ENCODE data around the gene KSR1.

KSR1 gene

DNA sequence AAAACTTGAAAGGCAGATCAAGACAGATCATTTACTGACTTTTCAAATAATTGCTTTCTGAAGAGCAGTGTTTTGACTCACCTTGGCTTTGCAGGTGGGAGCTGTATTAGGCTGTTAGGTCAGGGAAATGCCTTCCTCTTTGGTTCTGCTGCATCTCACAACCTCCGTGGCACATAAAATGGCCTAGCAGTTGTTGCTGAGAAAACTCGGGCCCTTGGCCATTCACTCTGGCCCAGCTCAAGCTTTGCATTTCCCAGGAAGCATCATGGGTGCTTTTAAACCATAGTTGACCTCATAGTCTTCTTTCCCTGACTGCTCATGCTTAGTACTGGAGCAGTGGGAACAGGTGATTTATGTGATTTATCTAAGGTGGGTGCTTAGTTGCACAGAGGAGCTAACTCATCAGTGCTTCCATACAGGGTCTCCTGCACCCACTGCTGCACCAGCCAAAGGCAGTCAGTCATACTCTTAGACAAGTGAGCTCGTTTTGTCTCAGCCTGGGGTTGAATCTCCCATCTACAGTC is 83.6 kb downstream of the KSR1 start:
- DNase-seq: no peak

DNA sequence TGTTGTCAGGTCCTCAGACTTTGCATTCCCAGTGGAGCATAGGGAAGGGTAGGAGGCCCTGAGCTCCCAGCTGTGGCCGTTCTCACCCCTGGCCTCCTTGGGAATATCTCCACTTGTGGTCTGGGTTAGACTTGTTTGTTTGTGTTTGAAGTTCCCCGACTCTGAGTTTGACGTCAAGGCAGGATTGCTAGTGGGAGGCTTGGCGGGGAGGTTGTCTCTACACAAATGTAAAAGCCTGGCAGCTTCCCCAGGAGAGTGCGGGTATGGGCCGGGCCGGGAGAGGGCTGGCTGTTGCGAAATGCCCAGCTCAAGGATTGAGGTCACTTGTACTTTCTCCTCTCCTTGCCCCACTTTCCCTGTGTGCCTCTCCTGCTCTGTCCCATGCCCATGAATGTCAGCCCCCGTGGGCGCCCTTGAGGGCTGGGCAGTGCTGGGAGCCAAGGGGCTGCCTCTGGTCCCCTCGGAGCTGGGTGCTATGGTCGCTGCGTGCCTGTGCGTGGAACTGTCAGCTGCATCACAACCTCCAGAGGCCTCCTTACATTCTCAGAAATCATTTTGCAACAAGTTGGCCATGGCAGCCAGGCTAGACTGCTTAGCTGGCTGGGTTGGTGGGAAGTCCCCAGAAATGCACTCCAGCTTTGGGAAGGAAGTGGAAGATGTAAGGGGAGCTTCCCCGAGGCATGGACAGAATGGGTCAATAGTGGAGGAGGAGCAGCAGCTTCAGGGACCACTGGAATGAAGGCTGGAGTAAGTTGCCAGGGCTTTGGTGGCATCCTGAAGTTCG is 84.3 kb downstream of the KSR1 start:
- no peak for DNase-seq

GRCh38 chr17:27541301-27542023 is 85.2 kb downstream of the KSR1 start:
- no peak for DNase-seq

DNA sequence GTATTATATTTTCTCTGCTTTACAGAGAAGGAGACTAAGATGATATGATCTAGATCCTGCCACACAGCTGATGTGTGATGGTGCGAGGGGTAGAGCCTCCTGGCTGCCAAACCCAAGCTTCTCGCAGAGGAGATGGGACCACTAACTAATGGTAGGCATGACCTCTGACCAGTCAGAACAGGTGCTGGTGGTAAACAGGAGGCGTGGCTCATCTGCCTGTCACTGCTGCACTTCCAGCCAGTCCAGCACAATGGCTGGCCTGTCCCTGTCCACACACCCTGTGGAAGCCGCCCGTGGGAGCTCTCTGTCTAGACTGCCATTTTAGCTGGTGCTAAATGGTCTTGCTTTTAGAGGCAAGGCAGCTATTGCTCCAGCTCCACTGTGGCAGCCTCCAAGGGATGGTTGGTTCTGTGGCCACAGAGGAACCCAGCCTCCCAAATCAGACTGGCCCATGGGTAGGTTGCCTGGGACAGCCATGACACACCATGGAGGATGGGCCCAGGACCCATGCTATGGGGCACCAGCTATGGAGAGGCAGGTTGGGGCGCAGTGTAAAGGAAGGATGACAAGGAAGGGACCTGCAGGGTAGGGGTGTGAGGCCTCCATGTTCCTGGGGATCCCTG is 86.7 kb downstream of the KSR1 start:
- DNase-seq: no peak

DNA sequence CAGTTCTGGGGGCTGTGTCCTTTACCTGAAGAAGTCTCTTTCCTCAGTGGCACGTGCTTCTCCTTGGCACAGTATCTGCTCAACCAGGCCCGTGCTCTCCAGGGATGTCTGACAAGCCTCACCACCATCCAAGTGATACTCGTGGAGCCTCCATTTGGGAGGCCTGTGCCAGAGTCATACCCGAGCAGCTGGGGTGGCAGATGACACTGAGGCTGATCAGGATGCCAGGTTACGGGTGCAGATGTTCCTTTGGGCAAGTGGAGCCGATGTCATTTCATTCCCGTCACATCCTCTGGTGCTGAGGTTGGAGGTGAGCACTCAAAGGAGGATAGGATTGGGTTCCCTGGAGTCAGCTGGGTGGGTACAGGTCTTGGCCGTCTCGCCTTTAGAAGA is 87.2 kb downstream of the KSR1 start:
- DNase-seq: no peak

DNA sequence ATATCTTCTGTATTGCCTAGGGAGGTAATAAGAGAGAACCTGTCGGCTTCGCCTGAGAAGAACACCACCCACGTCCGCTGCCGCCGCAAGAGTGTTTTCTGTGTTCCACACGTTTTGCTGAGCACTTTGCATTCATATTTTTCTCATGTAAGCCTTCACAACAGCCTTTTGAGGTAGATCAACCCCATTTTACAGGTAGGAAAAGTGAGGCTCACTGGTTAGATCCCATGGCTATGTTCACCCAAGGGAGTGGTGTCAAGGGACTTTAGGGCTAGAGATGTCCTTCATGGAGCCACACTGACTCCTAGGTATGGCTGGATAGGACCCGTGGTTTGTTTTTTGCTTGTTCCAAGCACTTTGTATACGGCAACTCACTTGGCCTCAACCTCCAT is 87.7 kb downstream of the KSR1 start:
- DNase-seq: no peak

DNA sequence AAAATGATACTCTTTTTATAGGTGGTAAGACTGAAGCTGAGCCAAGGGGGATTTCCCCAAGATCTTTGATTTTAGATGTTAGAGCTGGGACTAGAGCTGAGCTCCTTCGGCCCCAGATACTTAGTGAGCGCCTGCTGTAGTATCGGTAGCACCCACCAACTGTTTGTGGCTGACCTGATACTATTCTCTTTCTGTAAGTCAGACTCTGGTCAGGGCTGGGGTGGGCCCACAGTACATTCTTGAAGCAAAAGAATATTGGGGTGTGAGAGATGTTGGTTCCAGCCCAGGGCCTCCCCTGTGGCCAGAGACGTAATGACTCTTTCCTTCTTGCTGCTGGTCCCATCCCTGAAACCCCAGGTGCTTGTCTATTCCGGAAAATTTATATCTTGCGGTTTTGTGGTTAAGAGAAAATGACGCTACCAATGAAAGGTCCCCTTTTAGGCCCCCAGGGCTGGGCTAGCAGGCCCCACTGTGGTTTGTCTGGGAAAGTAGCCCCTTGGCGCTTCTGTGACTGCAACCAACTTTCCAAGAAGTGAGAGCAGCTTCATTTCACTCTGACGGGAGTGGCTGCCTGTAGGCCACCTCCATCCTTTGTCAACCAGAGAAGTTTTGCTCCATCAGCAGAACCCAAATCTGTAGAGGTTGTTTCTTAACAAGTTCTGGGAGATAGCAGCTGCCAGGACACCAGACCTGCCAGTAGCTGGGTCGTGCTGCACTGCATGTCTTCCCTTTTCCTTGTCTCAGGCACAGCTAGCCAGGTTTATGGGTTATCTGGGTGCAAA is 88.3 kb downstream of the KSR1 start:
- no peak for DNase-seq

GRCh38 chr17:27545562-27546229 is 89.4 kb downstream of the KSR1 start:
- peak; percentile 81 for DNase-seq

GRCh38 chr17:27546624-27547300 is 90.5 kb downstream of the KSR1 start:
- no peak for DNase-seq

- DNase-seq: no peak
Observed at GRCh38 chr17:27547301-27547683, 91.0 kb downstream of the KSR1 start.

DNA sequence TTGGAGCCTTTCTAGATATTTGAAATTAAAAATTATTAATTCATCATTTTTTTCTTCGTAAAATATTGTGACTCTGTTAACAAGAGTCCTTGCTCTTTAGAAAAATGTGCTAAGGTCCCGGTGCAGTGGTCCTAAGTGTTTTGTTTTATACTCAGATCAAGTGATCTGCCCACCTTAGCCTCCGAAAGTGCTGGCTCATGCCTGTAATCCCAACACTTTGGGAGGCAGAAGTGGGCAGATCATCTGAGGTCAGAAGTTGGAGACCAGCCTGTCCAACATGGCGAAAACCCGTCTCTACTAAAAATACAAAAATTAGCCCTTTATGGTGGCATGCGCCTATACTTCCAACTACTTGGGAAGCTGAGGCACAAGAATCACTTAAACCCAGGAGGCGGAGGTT is 92.1 kb downstream of the KSR1 start:
- no peak for DNase-seq

DNA sequence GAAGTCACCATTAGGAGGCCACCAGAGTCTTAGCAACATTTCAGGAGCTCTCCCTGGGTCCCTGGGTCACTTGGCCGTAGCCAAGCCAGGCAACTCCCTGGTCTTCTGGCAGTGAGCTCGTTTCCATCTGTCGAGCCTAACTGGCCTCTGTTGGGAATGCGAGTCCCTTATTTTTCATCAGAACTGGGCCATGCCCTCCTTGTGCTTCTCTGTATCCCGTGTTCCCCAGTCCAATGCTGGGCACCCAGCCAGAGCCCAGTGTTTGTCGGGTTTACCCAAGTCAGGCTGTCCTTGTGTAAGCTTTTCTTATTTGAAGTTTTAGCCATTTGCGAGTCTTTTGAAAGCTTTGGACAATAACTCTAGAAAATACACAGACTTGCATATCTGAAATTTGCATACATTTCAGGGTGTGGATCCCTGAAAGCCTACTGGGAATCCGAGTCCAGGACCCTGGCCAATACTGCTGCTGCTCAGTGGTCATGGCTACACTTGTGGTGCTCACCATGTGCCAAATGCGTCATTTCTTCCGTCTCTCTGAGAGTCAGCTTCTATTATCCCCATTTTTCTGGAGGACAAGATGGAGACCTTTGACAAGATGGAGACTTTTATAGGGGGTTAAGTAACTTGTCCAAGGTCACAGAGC is 93.1 kb downstream of the KSR1 start:
- no peak for DNase-seq

DNA sequence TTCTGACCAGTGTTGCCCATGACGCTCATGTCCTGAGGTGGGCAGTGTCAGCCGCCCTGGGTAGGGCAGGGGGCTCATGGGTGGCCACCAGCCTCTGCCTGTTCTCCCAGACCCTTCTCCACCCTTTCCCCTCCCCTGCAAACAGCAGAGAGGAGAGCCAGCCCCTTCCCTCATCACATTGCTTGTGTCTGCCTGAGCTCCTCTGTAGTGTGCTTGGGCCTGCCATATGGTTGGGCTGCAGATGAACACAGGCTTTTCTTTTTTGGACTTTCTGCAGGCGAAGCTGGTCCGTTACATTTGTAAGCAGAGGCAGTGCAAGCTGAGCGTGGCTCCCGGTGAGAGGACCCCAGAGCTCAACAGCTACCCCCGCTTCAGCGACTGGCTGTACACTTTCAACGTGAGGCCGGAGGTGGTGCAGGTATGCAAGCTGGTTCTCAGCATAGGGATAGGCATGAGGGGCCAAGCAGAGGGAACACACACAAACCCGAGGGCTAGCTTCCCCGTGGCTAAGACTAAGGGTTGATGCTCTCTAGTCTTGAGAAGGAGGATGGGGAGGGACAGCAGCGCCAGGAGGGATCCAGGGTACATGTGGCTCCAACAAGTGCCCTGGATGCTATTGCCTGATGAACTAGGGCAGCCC is 94.2 kb downstream of the KSR1 start:
- peak; percentile 52 for DNase-seq

DNA sequence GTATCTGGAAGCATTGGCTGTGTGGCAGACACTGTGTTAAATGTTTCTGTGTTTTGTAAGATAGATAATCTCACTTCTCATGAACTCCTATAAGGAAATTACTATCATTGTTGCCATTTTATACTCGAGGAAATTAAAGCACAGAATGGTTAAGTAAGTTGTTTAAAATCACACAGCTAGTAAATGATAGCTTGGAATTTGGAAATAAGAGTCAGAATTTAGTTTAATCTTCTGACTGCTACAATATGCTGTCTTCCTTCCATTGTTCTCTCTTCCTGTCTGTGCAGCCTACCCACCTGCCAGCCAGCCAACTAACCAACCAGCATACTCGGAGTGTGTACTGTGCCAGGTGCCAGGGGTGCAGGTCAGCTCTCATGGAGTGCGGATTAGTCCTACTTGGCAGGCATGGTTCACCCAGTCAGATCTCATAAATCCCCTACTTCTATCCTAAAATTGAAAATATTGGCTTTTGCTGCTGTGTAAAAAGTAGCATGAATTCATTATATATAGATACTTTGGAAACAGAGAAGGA is 94.8 kb downstream of the KSR1 start:
- no peak for DNase-seq

- DNase-seq: peak; percentile 96
Observed at GRCh38 chr17:27551701-27552248, 95.5 kb downstream of the KSR1 start.

DNA sequence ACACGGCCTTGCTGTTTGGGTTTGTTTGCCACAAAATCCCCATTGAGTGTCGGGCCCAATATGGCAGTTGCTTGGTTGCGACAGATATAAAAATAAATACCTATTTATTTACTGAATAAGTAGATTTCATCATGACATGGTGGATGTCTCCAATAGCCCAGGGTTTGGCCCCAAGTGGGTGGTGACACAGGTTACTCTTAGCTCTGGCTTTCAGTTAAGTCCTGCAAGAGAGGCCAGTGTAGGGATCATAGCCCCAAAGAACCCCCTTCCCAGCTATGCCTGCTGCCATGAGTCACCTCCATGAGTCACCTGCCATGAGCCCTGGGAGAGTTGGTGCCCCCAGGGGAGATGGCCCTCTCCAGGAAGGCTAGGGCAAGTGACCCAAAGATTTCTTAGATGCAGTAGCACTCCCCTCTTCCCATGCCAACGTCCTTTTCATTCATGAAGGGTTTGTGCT is 96.1 kb downstream of the KSR1 start:
- peak; percentile 95 for DNase-seq

- peak; percentile 55 for DNase-seq
Observed at GRCh38 chr17:27553019-27553511, 96.8 kb downstream of the KSR1 start.

- no peak for DNase-seq
Observed at GRCh38 chr17:27554152-27554551, 97.9 kb downstream of the KSR1 start.

DNA sequence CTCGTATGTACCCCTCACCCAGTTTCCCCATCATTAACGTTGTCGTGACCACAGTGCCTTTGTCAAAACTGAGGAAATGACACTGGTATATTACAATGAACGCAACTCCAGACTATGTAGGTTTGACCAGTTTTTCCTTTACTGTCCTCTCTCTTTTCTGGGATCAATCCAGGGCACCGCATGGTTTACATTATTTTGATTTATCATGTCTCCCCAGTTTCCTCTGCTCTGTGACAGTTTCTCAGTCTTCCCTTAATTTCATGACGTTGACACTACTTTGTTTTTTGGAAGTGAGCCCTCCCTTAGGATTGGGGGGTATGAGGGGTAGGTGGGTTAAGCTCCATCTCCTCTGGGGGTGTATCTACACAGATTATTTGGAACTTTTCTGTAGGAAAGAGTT is 98.7 kb downstream of the KSR1 start:
- DNase-seq: no peak

DNA sequence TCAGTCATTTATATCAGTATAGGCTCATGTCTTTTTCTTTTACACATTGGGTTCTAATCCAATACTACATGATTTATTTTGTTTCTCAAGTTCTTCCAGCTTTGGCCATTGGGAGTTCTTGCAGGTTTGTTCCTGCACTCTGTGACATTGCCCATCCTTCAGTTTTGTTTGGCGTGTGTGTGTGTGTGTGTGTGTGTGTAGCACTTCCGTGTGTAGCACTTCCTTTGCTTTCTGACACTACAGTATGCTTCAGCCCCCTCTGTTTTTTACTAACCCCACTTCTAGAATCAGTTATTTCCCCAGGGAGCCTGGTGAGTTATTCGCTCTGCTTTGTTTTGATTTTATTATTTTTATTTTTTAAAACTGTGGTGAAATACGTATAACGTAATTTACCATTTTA is 99.1 kb downstream of the KSR1 start:
- DNase-seq: no peak

All from islet precursor cell (in vitro differentiated cells).